ENCODE results near the gene PTRHD1. TPM values are rescaled to one million over a fixed set of nuclear protein-coding genes. Genes with fewer than 3 reads are reported as not detected.
A peak's percentile ranks its signal among the peaks of the same experiment; 100 is the strongest.

Gene PTRHD1
- total and polyA plus RNA-seq, 2 of the 8 experiments (the other 6 are each of a cell fraction or from before 2014, with no cell fraction given): 46.2 to 91.9 TPM

- no peak overlapping the region for H2BK15ac ChIP-seq (ENCODE audit: low read length)
- H3K27me3 ChIP-seq (replicated peaks in 1 of 4; ENCODE audit: control insufficient read depth in 3 of 4, extremely low read depth in 1 of 4, insufficient read depth in 3 of 4, low read length in 3 of 4): no peaks in the 10 kb centered on the region
- H3K4ac ChIP-seq (replicated peaks; ENCODE audit: insufficient read length, low read depth, low read length): no peak overlapping the region
- no peak overlapping the region for H3K23ac ChIP-seq (ENCODE audit: insufficient read length)
- no peak overlapping the region for H4K8ac ChIP-seq (ENCODE audit: extremely low read depth, insufficient read depth, low read length)
- no peak overlapping the region for H4K5ac ChIP-seq (ENCODE audit: insufficient read length, low read depth, low read length)
- no peak overlapping the region for H2BK20ac ChIP-seq (ENCODE audit: low read length)
- H3K18ac ChIP-seq (ENCODE audit: extremely low read depth, low read length): no peak overlapping the region
- H3K36me3 ChIP-seq (ENCODE audit: control insufficient read depth in 2 of 4, insufficient read depth in 4 of 4, low read length in 3 of 4): peaks cover 25 to 83% (median 62%) of the 10 kb centered on the region in 4 experiments
- no peak overlapping the region for H2AFZ ChIP-seq (ENCODE audit: low read length)
- FAIRE-seq (no peak), DNase-seq (ENCODE audit: low read depth in 1 of 2, low spot score in 2 of 2) (peak in 1 of 2 experiments; percentile 44)
- no peak overlapping the region for H3K4me2 ChIP-seq (ENCODE audit: insufficient read depth in 1 of 2, low read depth in 2 of 2, low read length in 2 of 2)
- H2AK5ac ChIP-seq (ENCODE audit: low read depth, low read length): no peak overlapping the region
- TF ChIP-seq POLR2A (IDR thresholded peaks at IDR 0.05; ENCODE audit: control extremely low read depth in 1 of 2, low read depth in 2 of 2, low read length in 2 of 2) (peak in 1 of 2 experiments; percentile 22; a peak in 1 of 3 replicates), KDM1A (IDR thresholded peaks at IDR 0.05; ENCODE audit: borderline replicate concordance, low read length) (no peak), POLR2AphosphoS5 (IDR thresholded peaks at IDR 0.05; ENCODE audit: low read depth, low read length) (peak; percentile 45; the same call in 1 of the 2 replicates)
- no peak overlapping the region for H3K27ac ChIP-seq (ENCODE audit: low read depth, low read length)
- peaks cover 3% of the 10 kb centered on the region; the same call in 1 of the 2 replicates for H3K79me1 ChIP-seq (ENCODE audit: low read depth, low read length)
- POLR2A ChIA-PET (ENCODE audit: partially characterized antibody): interaction anchor here (0.6 to 1.7 kb wide), 4 partner anchors 8 to 227 kb away, joined by 3 to 4 read pairs (median 3); no protein-coding TSS in a partner anchor
- H3K79me2 ChIP-seq (ENCODE audit: control insufficient read depth in 1 of 2, insufficient read depth in 2 of 2, low read length in 2 of 2): peaks cover 0 to 6% of the 10 kb centered on the region in 2 experiments; a peak in 3 of 4 replicates
- 87% methylated on average over 17 of the region's 21 CpGs; no CpG with 5 or more reads in 1 of the 2 experiments for WGBS, 2 experiments (ENCODE audit: extremely low coverage in 1 of 2, insufficient coverage in 1 of 2, insufficient read length in 1 of 2, insufficient replicate concordance in 2 of 2, low coverage in 1 of 2, low lambda C conversion rate in 2 of 2, missing lambda C conversion rate in 1 of 2)
- no peak overlapping the region for H2BK12ac ChIP-seq (ENCODE audit: low read depth, low read length)
- H4K91ac ChIP-seq (replicated peaks; ENCODE audit: insufficient read length, low read length): no peak overlapping the region
- H4K20me1 ChIP-seq (replicated peaks in 1 of 2; ENCODE audit: control insufficient read depth in 1 of 2, insufficient read depth in 2 of 2, low read length in 2 of 2): peaks cover under 1 to 9% of the 10 kb centered on the region in 2 experiments
- CTCF ChIA-PET (ENCODE audit: partially characterized antibody): interaction anchor here (0.6 to 3.8 kb wide), 9 partner anchors 8 to 411 kb away, joined by 3 to 24 read pairs (median 4); partner anchors contain the start of genes CENPO and PTRHD1
- no peak overlapping the region; the same call in 1 of the 2 replicates for H2BK5ac ChIP-seq (ENCODE audit: low read depth, low read length)
- H2BK120ac ChIP-seq (replicated peaks; ENCODE audit: low read depth, low read length): no peak overlapping the region
- no peak overlapping the region for H3K14ac ChIP-seq (ENCODE audit: insufficient read length)
- H3K4me1 ChIP-seq (replicated peaks in 1 of 4; ENCODE audit: control insufficient read depth in 3 of 4, insufficient read depth in 4 of 4, low read length in 3 of 4): peaks cover 15 to 25% (median 20%) of the 10 kb centered on the region in 4 experiments
- no peak overlapping the region for H3K4me3 ChIP-seq (ENCODE audit: extremely low read depth in 1 of 4, insufficient read depth in 2 of 4, low read depth in 3 of 4, low read length in 4 of 4)
- H3K56ac ChIP-seq (replicated peaks; ENCODE audit: insufficient read length, low read depth, low read length): no peak overlapping the region
- H3K23me2 ChIP-seq (ENCODE audit: low read depth, low read length): peaks cover 2% of the 10 kb centered on the region; the same call in 1 of the 2 replicates
- no peaks in the 10 kb centered on the region for H3K9me3 ChIP-seq (ENCODE audit: insufficient read depth in 2 of 2, low read depth in 1 of 2, low read length in 1 of 2)
- no peak overlapping the region for H3K9ac ChIP-seq (replicated peaks in 1 of 4; ENCODE audit: extremely low read depth in 1 of 4, low read depth in 3 of 4, low read length in 3 of 4)
These were observed 26.4 kb upstream of the PTRHD1 start for GRCh38 chr2:24819442-24820174.
